ENCODE results near the gene HTR3B. TPM values are rescaled to one million over a fixed set of nuclear protein-coding genes. Genes with fewer than 3 reads are reported as not detected.
"Not testable (repeated sequence)": the region's sequence is repeated elsewhere in the genome, so short reads cannot be mapped to it uniquely, and the experiment has no call there.

HTR3B gene
- polyA plus RNA-seq, 3 donors: 0.04 to 0.14 TPM; not detected in 1

GRCh38 chr11:113876798-113877669 lies 27.6 kb upstream of the HTR3B start:
- peaks cover 3 to 4% of the 10 kb centered on the region in 2 donors for H3K36me3 Mint-ChIP-seq
- Histone ChIP-seq H3K27ac (ENCODE audit: low read depth in 1 of 2, low read length in 2 of 2) (no peak overlapping the region), H3K4me1 (ENCODE audit: control insufficient read depth in 1 of 2, insufficient read depth in 2 of 2, low read length in 2 of 2) (peaks cover 14 to 31% of the 10 kb centered on the region in 2 donors), H2AFZ (ENCODE audit: insufficient read depth, low read depth, low read length, poor library complexity, severe bottlenecking) (peak overlapping the region; percentile 11), H3K79me2 (ENCODE audit: insufficient read depth, low read length) (no peaks in the 10 kb centered on the region), H3K4me2 (replicated peaks; ENCODE audit: extremely low read depth, low read length, poor library complexity, severe bottlenecking) (no peak overlapping the region), H3K9me3 (replicated peaks in 1 of 2; ENCODE audit: control insufficient read depth in 1 of 2, insufficient read depth in 1 of 2, low read length in 2 of 2) (no peaks in the 10 kb centered on the region), H3K36me3 (replicated peaks in 1 of 2; ENCODE audit: control insufficient read depth in 1 of 2, insufficient read depth in 2 of 2, low read length in 2 of 2) (no peaks in the 10 kb centered on the region), H3K4me3 (replicated peaks in 1 of 3; ENCODE audit: low read depth in 2 of 3, low read length in 3 of 3) (no peak overlapping the region), H3K9ac (ENCODE audit: insufficient read depth, low read length, poor library complexity, severe bottlenecking) (no peak overlapping the region), H3K27me3 (ENCODE audit: control insufficient read depth in 2 of 2, insufficient read depth in 2 of 2, low read length in 2 of 2) (no peaks in the 10 kb centered on the region), H4K20me1 (ENCODE audit: insufficient read depth, low read length) (no peaks in the 10 kb centered on the region)
- H3K9me3 Mint-ChIP-seq: peaks cover 6 to 19% (median 13%) of the 10 kb centered on the region in 7 donors
- 100% methylated on average over 6 of the region's 8 CpGs for WGBS (ENCODE audit: insufficient coverage)
- H3K27ac Mint-ChIP-seq: peak overlapping the region in 2 of 7 donors; percentile 65 to 98
- peaks cover 0 to 4% (median under 1%) of the 10 kb centered on the region in 3 donors for H3K27me3 Mint-ChIP-seq (ENCODE audit: low read depth in 3 of 3)
- H3K4me1 Mint-ChIP-seq: peaks cover 30% of the 10 kb centered on the region
- intact Hi-C loops (cut with micrococcal nuclease): loop anchor here (10.0 kb wide), 3 partner anchors 102 to 562 kb away; partner anchors contain the start of genes C11orf71 (in 1 of the 2), CLDN25 (in 1 of the 2), RBM7 (in 1 of the 2) and TTC12 (in 1 of the 2)
- no peak for DNase-seq
- TF ChIP-seq CTCF (IDR thresholded peaks at IDR 0.05): no peak
- no peak overlapping the region for H3K4me3 Mint-ChIP-seq

GRCh38 chr11:113877670-113878055 lies 26.9 kb upstream of the HTR3B start:
- Histone ChIP-seq H3K36me3 (replicated peaks in 1 of 2; ENCODE audit: control insufficient read depth in 1 of 2, insufficient read depth in 2 of 2, low read length in 2 of 2) (no peaks in the 10 kb centered on the region), H3K4me3 (replicated peaks in 1 of 3; ENCODE audit: low read depth in 2 of 3, low read length in 3 of 3) (no peak overlapping the region), H4K20me1 (ENCODE audit: insufficient read depth, low read length) (no peaks in the 10 kb centered on the region), H3K9me3 (replicated peaks in 1 of 2; ENCODE audit: control insufficient read depth in 1 of 2, insufficient read depth in 1 of 2, low read length in 2 of 2) (no peaks in the 10 kb centered on the region), H3K27me3 (ENCODE audit: control insufficient read depth in 2 of 2, insufficient read depth in 2 of 2, low read length in 2 of 2) (no peaks in the 10 kb centered on the region), H3K79me2 (ENCODE audit: insufficient read depth, low read length) (no peaks in the 10 kb centered on the region), H3K9ac (ENCODE audit: insufficient read depth, low read length, poor library complexity, severe bottlenecking) (no peak overlapping the region), H2AFZ (ENCODE audit: insufficient read depth, low read depth, low read length, poor library complexity, severe bottlenecking) (no peak overlapping the region), H3K4me1 (ENCODE audit: control insufficient read depth in 1 of 2, insufficient read depth in 2 of 2, low read length in 2 of 2) (peaks cover 14 to 31% of the 10 kb centered on the region in 2 donors), H3K4me2 (replicated peaks; ENCODE audit: extremely low read depth, low read length, poor library complexity, severe bottlenecking) (no peak overlapping the region), H3K27ac (ENCODE audit: low read depth in 1 of 2, low read length in 2 of 2) (no peak overlapping the region)
- H3K27ac Mint-ChIP-seq: peak overlapping the region in 1 of 7 donors; percentile 65
- DNase-seq: peak; percentile 15 to 20 (median 16)
- peaks cover 0 to 4% (median 0%) of the 10 kb centered on the region in 3 donors for H3K27me3 Mint-ChIP-seq (ENCODE audit: low read depth in 3 of 3)
- peaks cover 2 to 3% of the 10 kb centered on the region in 2 donors for H3K36me3 Mint-ChIP-seq
- no CpG with 5 or more reads among the region's 5 CpGs for whole genome bisulfite sequencing (ENCODE audit: insufficient coverage)
- no peak for TF ChIP-seq CTCF (IDR thresholded peaks at IDR 0.05)
- H3K4me1 Mint-ChIP-seq: peaks cover 30% of the 10 kb centered on the region
- peaks cover 6 to 19% (median 13%) of the 10 kb centered on the region in 7 donors for H3K9me3 Mint-ChIP-seq
- H3K4me3 Mint-ChIP-seq: no peak overlapping the region
- intact Hi-C loops (cut with micrococcal nuclease): loop anchor here (10.0 kb wide), 3 partner anchors 103 to 563 kb away; partner anchors contain the start of genes C11orf71 (in 1 of the 2), CLDN25 (in 1 of the 2), RBM7 (in 1 of the 2) and TTC12 (in 1 of the 2)

GRCh38 chr11:113879446-113879845 lies 25.1 kb upstream of the HTR3B start:
- H3K27me3 Mint-ChIP-seq (ENCODE audit: low read depth in 3 of 3); H3K9ac ChIP-seq (ENCODE audit: insufficient read depth, low read length, poor library complexity, severe bottlenecking); H3K79me2 ChIP-seq (ENCODE audit: insufficient read depth, low read length); H3K4me3 ChIP-seq (replicated peaks in 1 of 3; ENCODE audit: low read depth in 2 of 3, low read length in 3 of 3); H2AFZ ChIP-seq (ENCODE audit: insufficient read depth, low read depth, low read length, poor library complexity, severe bottlenecking); DNase-seq; H3K9me3 ChIP-seq (replicated peaks in 1 of 2; ENCODE audit: control insufficient read depth in 1 of 2, insufficient read depth in 1 of 2, low read length in 2 of 2); H3K27ac ChIP-seq (ENCODE audit: low read depth in 1 of 2, low read length in 2 of 2); H3K27me3 ChIP-seq (ENCODE audit: control insufficient read depth in 2 of 2, insufficient read depth in 2 of 2, low read length in 2 of 2); H4K20me1 ChIP-seq (ENCODE audit: insufficient read depth, low read length); H3K36me3 Mint-ChIP-seq; H3K36me3 ChIP-seq (replicated peaks in 1 of 2; ENCODE audit: control insufficient read depth in 1 of 2, insufficient read depth in 2 of 2, low read length in 2 of 2); H3K4me3 Mint-ChIP-seq; H3K4me2 ChIP-seq (replicated peaks; ENCODE audit: extremely low read depth, low read length, poor library complexity, severe bottlenecking): not testable (repeated sequence)
- intact Hi-C loops (cut with micrococcal nuclease): loop anchor here (10.0 kb wide), 3 partner anchors 105 to 565 kb away; partner anchors contain the start of genes C11orf71 (in 1 of the 2), CLDN25 (in 1 of the 2), RBM7 (in 1 of the 2) and TTC12 (in 1 of the 2)
- H3K9me3 Mint-ChIP-seq: peaks cover 6 to 17% (median 13%) of the 10 kb centered on the region in 7 donors
- H3K4me1 Mint-ChIP-seq: peaks cover 19% of the 10 kb centered on the region
- 93% methylated on average over 3 of the region's 4 CpGs for WGBS (ENCODE audit: insufficient coverage)
- peak overlapping the region in 1 of 7 donors; percentile 35 for H3K27ac Mint-ChIP-seq
- peaks cover 10 to 19% of the 10 kb centered on the region in 2 donors for H3K4me1 ChIP-seq (ENCODE audit: control insufficient read depth in 1 of 2, insufficient read depth in 2 of 2, low read length in 2 of 2)

Data from CD14-positive monocyte (primary cell).